Keratinocyte (primary cell): ENCODE results near the gene TEKT5. TPM values are rescaled to one million over a fixed set of nuclear protein-coding genes. Genes with fewer than 3 reads are reported as not detected.
"Not testable (repeated sequence)": the region's sequence is repeated elsewhere in the genome, so short reads cannot be mapped to it uniquely, and the experiment has no call there.

Experiments used
- DNase-seq: peaks from one replicate; pipeline ENCODE4 v3.0.0-alpha.2; 2011; ENCODE audit warnings: low read depth, missing footprints, low spot score
- FAIRE-seq: peaks from 2 replicates; lab custom pipeline; 2011; peaks lifted over from hg19 to GRCh38; lab: Jason Lieb, UNC
- H2AFZ ChIP-seq: 2 replicates; pipeline ENCODE4 v1.6.0; 2012; ENCODE audit warnings: low read length, control low read depth, inconsistent platforms; ENCODE audit not compliant: control insufficient read depth
- H3K27ac ChIP-seq: 2 replicates; pipeline ENCODE4 v1.5.1; 2011; ENCODE audit warnings: low read length; ENCODE audit not compliant: control insufficient read depth, insufficient read depth
- H3K27me3 ChIP-seq: 3 replicates; pipeline ENCODE4 v1.6.0; 2011; ENCODE audit warnings: low read length; ENCODE audit not compliant: control insufficient read depth, insufficient read depth; ENCODE audit errors: extremely low read depth
- H3K36me3 ChIP-seq, 2 experiments: 2 replicates in 1 of 2; 3 replicates in 1 of 2; pipeline ENCODE4 v1.5.1; 2011; ENCODE audit warnings: low read length in 2 of 2, mild to moderate bottlenecking in 1 of 2; ENCODE audit not compliant: control insufficient read depth in 2 of 2, insufficient read depth in 2 of 2; ENCODE audit errors: extremely low read depth in 1 of 2
- H3K4me1 ChIP-seq: 3 replicates; pipeline ENCODE4 v1.5.1; 2011; ENCODE audit warnings: low read length; ENCODE audit not compliant: control insufficient read depth, insufficient read depth; ENCODE audit errors: extremely low read depth
- H3K4me2 ChIP-seq: 3 replicates; pipeline ENCODE4 v1.6.0; 2011; ENCODE audit warnings: low read depth, low read length; ENCODE audit not compliant: control insufficient read depth, insufficient read depth; ENCODE audit errors: extremely low read depth
- H3K4me3 ChIP-seq, 3 experiments: fragments of 200-600 bp in 1 of 3; sonication (generic) in 1 of 3; 2 replicates in 2 of 3; 3 replicates in 1 of 3; pipeline ENCODE4 v1.5.1; 2011 to 2016; ENCODE audit warnings: low read length in 3 of 3, mild to moderate bottlenecking in 3 of 3, control low read depth in 2 of 3, inconsistent platforms in 1 of 3, low read depth in 1 of 3, mixed read lengths in 1 of 3, mixed run types in 1 of 3, moderate library complexity in 1 of 3; ENCODE audit not compliant: control insufficient read depth in 2 of 3, insufficient read depth in 2 of 3; ENCODE audit errors: extremely low read depth in 1 of 3
- H3K79me2 ChIP-seq: 2 replicates; pipeline ENCODE4 v1.6.0; 2012; ENCODE audit warnings: low read length; ENCODE audit not compliant: control insufficient read depth, insufficient read depth
- H3K9ac ChIP-seq: 3 replicates; pipeline ENCODE4 v1.6.0; 2011; ENCODE audit warnings: low read length; ENCODE audit not compliant: control insufficient read depth, insufficient read depth; ENCODE audit errors: extremely low read depth
- H3K9me1 ChIP-seq: 3 replicates; pipeline ENCODE4 v1.6.0; 2011; ENCODE audit warnings: low read length; ENCODE audit not compliant: control insufficient read depth, insufficient read depth; ENCODE audit errors: extremely low read depth
- H3K9me3 ChIP-seq: 2 replicates; pipeline ENCODE4 v1.5.1; 2012; ENCODE audit warnings: low read depth, low read length; ENCODE audit not compliant: control insufficient read depth
- H4K20me1 ChIP-seq: 3 replicates; pipeline ENCODE4 v1.6.0; 2011; ENCODE audit warnings: low read length; ENCODE audit not compliant: control insufficient read depth, insufficient read depth; ENCODE audit errors: extremely low read depth
- CTCF ChIP-seq, 3 experiments: IDR thresholded peaks in 1 of 3; conservative IDR thresholded peaks in 1 of 3; optimal IDR thresholded peaks in 1 of 3; 2 replicates in 2 of 3; 3 replicates in 1 of 3; pipeline versions ENCODE3 to v1.5.1; 2011; ENCODE audit warnings: low read length in 3 of 3, mild to moderate bottlenecking in 3 of 3, moderate library complexity in 2 of 3, control low read depth in 1 of 3, inconsistent platforms in 1 of 3; ENCODE audit not compliant: insufficient read depth in 2 of 3; ENCODE audit errors: extremely low read depth in 1 of 3
- EZH2 ChIP-seq: IDR thresholded peaks from one replicate; pipeline ENCODE4 v1.6.1; 2012; ENCODE audit warnings: inconsistent platforms, mild to moderate bottlenecking, low read length, moderate library complexity
- dilution Hi-C: fragments of 300-500 bp; cut with MboI; formaldehyde crosslinking; loops from one replicate; pipeline ENCODE4 v1.7.0; 2020; ENCODE audit warnings: low sequenced_read_pairs; ENCODE audit not compliant: extremely low pct_ligation_motif_present
- polyA plus RNA-seq, 5 experiments: library from polyadenylated mRNA; depleted of rRNA in 3 of 5; stranded (reverse) in 3 of 5; stranded (forward) in 1 of 5; unstranded in 1 of 5; fragments of >200 nt; gene quantifications; 1 replicate in 1 of 5; 2 replicates in 3 of 5; 3 replicates in 1 of 5; pipeline versions ENCODE4 v1.2.1 to v1.2.3, GENCODE V29; 2011 to 2012; ENCODE audit warnings: missing spikeins in 2 of 5, low read depth in 1 of 5, low replicate concordance in 1 of 5

The TEKT5 gene
- polyA plus RNA-seq, 1 donor (not counting 4 experiments of a cell fraction or from before 2014, with no cell fraction given) = not detected

- H3K79me2 ChIP-seq = no peaks in the 10 kb centered on the region
- FAIRE-seq (no peak), DNase-seq (no peak)
- no peak overlapping the region for H3K4me2 ChIP-seq
- H3K9me3 ChIP-seq = no peaks in the 10 kb centered on the region
- TF ChIP-seq CTCF (optimal IDR thresholded peaks at IDR 0.05 in 1 of 3, IDR thresholded peaks at IDR 0.05 in 1 of 3, conservative IDR thresholded peaks at IDR 0.05 in 1 of 3; ENCODE audit: extremely low read depth in 1 of 3, insufficient read depth in 2 of 3, low read length in 3 of 3) (no peak), EZH2 (no peak)
- H3K9me1 ChIP-seq = no peaks in the 10 kb centered on the region
- no peaks in the 10 kb centered on the region for H3K27me3 ChIP-seq
- no peaks in the 10 kb centered on the region for H3K36me3 ChIP-seq
- dilution Hi-C loops = no loop called here
- no peak overlapping the region for H2AFZ ChIP-seq
- no peak overlapping the region for H3K4me3 ChIP-seq
- H3K27ac ChIP-seq = no peak overlapping the region
- no peak overlapping the region for H3K9ac ChIP-seq
- H4K20me1 ChIP-seq = no peaks in the 10 kb centered on the region
- H3K4me1 ChIP-seq = no peaks in the 10 kb centered on the region
These were observed 13.1 kb downstream of the TEKT5 start for GRCh38 chr16:10681310-10682308.

- Histone ChIP-seq H3K9ac (no peak overlapping the region), H3K9me3 (no peaks in the 10 kb centered on the region), H3K4me1 (no peaks in the 10 kb centered on the region), H2AFZ (no peak overlapping the region), H3K9me1 (no peaks in the 10 kb centered on the region), H3K36me3 (no peaks in the 10 kb centered on the region), H3K27ac (no peak overlapping the region), H3K79me2 (no peaks in the 10 kb centered on the region), H3K4me2 (no peak overlapping the region), H3K4me3 (no peak overlapping the region), H4K20me1 (no peaks in the 10 kb centered on the region), H3K27me3 (peaks cover 3% of the 10 kb centered on the region)
- dilution Hi-C loops = no loop called here
- TF ChIP-seq EZH2 (no peak), CTCF (optimal IDR thresholded peaks at IDR 0.05 in 1 of 3, IDR thresholded peaks at IDR 0.05 in 1 of 3, conservative IDR thresholded peaks at IDR 0.05 in 1 of 3; ENCODE audit: extremely low read depth in 1 of 3, insufficient read depth in 2 of 3, low read length in 3 of 3) (no peak)
- FAIRE-seq (no peak), DNase-seq (no peak)
These were observed 14.8 kb downstream of the TEKT5 start for GRCh38 chr16:10679921-10680320.

- dilution Hi-C loops, H4K20me1 ChIP-seq, H3K9me1 ChIP-seq, H3K36me3 ChIP-seq, H3K9ac ChIP-seq, H3K27ac ChIP-seq, H3K27me3 ChIP-seq, DNase-seq, H3K79me2 ChIP-seq, H2AFZ ChIP-seq, H3K4me2 ChIP-seq, FAIRE-seq, H3K9me3 ChIP-seq, H3K4me3 ChIP-seq, H3K4me1 ChIP-seq: not testable (repeated sequence)
These were observed 15.3 kb downstream of the TEKT5 start for GRCh38 chr16:10679441-10679840.
